ENCODE results near the gene LINC00632. TPM values are rescaled to one million over a fixed set of nuclear protein-coding genes. Genes with fewer than 3 reads are reported as not detected.

Gene LINC00632
- total RNA-seq, 4 donors from 2014 or later: 572 to 1,636 (median 899) TPM

DNA sequence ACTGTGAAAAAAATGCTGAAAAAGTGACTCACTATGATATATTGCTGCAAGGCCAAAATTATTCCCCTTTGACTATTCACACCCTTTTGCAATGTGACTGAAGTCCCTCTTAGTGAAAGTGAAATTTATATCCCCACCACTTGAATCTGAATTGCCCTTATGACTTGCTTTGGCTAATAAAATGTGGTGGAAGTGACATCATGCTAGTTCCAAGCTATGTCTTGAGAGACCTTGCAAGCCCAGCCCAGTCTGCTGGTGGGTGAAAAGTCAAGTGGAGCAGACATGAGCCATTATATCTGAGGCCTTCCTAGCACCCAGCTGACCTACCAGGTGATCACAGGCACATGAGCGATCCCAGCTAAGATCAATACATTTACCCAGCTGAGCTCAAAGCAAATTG lies 94.7 kb downstream of the LINC00632 start:
- TF ChIP-seq, protein P1, sequence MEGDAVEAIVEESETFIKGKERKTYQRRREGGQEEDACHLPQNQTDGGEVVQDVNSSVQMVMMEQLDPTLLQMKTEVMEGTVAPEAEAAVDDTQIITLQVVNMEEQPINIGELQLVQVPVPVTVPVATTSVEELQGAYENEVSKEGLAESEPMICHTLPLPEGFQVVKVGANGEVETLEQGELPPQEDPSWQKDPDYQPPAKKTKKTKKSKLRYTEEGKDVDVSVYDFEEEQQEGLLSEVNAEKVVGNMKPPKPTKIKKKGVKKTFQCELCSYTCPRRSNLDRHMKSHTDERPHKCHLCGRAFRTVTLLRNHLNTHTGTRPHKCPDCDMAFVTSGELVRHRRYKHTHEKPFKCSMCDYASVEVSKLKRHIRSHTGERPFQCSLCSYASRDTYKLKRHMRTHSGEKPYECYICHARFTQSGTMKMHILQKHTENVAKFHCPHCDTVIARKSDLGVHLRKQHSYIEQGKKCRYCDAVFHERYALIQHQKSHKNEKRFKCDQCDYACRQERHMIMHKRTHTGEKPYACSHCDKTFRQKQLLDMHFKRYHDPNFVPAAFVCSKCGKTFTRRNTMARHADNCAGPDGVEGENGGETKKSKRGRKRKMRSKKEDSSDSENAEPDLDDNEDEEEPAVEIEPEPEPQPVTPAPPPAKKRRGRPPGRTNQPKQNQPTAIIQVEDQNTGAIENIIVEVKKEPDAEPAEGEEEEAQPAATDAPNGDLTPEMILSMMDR (IDR thresholded peaks at IDR 0.05; ENCODE audit: low read depth): no peak

DNA sequence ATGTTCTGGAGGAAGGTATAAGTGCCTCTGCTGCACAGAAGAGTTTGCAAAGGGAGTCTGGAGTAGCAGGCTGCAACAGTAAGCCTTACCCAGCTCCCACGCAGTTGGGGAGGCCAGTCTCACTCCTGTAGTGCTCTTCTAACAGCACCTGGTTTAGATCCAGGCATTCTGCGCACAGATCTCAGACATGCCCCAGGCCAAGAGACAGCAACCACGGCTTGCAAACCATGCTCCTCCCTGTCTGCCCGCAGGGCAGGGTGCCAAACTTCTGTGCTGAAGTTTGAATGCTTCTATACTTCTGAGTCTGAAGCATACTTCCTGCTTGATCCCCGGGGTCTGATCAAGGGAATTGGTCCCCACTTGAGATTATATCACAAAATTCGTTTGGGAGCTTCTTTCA lies 106.3 kb downstream of the LINC00632 start:
- TF ChIP-seq, protein P1 (IDR thresholded peaks at IDR 0.05; ENCODE audit: low read depth): no peak

DNA sequence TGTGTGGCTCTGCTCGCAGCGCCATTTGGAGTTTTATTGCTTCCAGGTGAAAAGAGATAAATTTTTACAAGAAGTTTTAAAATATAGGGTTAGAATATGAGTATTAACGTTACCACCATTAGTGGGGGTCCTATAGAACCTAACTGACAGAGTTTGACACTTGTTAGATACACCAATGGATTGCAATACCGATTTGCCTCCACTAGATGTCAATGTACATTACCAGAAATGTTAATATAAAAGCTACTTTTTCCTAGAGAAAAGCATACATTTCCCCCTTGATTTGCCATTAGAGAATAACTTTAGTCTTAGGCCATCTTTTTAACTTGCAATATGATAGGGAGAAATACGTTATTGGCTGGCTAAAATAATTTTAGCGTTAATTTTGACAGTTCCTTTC lies 108.4 kb downstream of the LINC00632 start:
- TF ChIP-seq, protein P1 (IDR thresholded peaks at IDR 0.05; ENCODE audit: low read depth): no peak

DNA sequence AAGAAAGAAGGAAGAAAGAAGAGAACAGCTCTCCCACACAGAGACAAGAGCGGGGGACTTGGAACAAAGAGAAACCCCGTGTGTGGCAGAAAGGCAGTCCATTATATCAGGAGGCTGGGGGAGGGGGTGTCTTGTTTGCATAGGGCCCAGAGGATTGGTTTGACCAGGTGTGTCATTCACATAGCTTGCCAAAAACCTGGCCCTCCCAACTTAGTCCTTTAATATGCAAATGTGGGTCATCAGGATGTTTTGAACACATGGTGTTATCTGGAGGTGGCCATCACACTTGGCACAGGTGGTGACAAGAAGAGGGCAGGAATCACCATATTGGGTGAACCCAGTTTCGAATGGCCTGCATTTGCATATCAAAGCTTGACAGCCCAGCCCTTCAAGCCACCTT lies 111.7 kb downstream of the LINC00632 start:
- TF ChIP-seq, protein P1 (IDR thresholded peaks at IDR 0.05; ENCODE audit: low read depth): no peak

DNA sequence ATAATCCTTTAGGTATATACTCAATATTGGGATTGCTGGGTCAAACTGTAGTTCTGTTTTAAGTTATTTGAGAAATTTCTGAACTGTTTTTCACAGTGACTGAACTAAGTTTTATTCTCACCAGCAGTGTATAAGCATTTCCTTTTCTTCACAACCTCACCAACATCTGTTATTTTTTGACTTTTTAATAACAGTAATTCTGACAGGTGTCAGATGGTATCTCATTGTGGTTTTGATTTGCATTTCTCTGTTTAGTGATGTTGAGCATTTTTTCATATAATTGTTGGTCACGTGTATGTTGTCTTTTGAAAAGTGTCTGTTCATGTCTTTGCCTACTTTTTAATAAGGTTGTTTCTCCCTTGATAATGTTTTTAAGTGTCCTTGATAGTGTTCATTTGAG lies 112.6 kb downstream of the LINC00632 start:
- TF ChIP-seq, protein P1 (IDR thresholded peaks at IDR 0.05; ENCODE audit: low read depth): no peak

DNA sequence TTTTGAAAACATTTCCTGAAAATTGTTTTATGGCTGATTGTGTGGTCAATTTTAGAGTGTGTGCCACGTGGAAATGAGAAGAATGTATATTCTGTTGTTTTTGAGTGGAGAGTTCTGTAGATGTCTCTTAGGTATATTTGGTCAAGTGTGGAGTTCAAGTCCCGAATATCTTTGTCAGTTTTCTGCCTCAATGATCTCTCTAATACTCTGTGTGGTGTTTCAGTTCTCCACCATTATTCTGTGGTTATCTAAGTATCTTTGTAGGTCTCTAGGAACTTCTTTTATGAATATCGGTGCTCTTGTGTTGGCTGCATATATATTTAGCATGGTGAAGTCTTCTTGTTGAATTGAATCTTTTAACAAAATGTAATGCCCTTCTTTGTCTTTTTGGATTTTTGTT lies 113.3 kb downstream of the LINC00632 start:
- TF ChIP-seq, protein P1 (IDR thresholded peaks at IDR 0.05; ENCODE audit: low read depth): no peak

DNA sequence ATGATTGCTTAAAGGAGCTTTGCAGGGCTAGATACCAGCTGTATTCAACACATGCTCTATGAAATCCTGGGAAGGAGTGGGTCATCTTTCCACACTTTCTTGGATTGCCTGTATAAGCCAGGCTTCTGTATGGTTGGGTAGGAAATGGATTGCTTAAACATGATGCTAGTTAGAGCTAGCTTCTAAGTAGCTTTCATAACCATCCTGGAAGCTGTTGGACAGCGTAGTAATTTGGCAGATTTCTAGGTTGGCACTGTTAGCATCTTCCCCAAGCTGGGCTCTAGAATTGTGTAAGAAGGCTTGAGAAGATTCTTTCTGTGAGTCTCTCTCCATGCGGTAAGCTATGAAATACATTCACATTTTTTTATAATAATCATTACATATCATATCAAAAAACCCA lies 127.3 kb downstream of the LINC00632 start:
- TF ChIP-seq, protein P1 (IDR thresholded peaks at IDR 0.05; ENCODE audit: low read depth): no peak

Other genes with a start within 250 kb of the LINC00632 start
- gene SOX3, start 204.7 kb upstream of the LINC00632 start, total RNA-seq: not detected

All from subcutaneous adipose tissue (tissue), 4 donors.